HG03565 (cell line): ENCODE data around the gene WEE2.
"Not testable (repeated sequence)": the region's sequence is repeated elsewhere in the genome, so short reads cannot be mapped to it uniquely, and the experiment has no call there.

ENCODE experiments used
- ATAC-seq: cut with Tn5 transposase; IDR thresholded peaks from one replicate; pipeline ENCODE4 v1.9.1; 2021; ENCODE audit warnings: mild to moderate bottlenecking, moderate library complexity; ENCODE audit not compliant: unreplicated experiment

WEE2 gene

GRCh38 chr7:141689072-141689825 is 18.9 kb upstream of the WEE2 start:
- not testable (repeated sequence) for ATAC-seq

DNA sequence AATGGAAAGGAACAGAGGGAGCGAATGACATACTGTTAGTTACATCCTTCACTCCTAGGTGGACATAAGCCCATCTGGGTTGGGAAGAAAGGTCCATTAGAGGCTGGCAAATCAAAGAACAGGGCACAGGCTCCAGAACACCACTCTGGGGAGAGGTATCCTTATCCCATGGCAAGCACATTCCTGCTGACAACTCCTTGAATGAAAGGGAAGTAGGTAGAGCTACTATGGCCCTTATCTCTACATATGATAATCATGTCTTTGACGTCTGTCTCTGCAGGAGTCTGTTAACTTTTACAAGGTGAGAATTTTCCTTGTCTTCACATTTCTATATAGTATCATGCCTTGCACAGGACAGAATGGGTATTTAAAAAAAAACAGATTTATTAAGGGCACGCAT is 16.6 kb upstream of the WEE2 start:
- ATAC-seq: no peak

- ATAC-seq: no peak
These were observed 16.2 kb upstream of the WEE2 start for GRCh38 chr7:141691961-141692360.

GRCh38 chr7:141693082-141693481 is 15.1 kb upstream of the WEE2 start:
- no peak for ATAC-seq

DNA sequence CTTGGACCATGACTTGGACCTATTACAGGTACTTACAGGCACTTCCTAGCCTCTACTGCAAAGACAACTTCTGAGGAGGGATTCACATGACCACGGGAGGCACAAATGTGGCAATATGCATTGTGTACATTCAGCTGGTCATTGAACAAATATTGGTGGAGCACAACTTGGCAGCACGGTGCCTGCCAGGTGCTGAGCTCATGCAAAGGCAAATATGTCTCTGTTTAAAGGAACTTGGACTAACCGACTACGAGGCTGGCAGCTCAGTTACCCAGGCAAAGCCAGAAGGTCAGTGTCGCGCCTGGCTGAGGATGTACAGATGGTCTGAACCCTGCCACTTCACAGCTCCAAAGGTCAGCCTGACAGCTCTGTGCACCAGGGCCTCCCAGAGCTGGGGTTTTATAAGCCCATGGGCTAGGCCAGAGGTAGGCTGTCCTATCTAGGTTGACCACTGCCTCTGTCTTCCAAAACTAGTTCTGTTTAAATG is 12.3 kb upstream of the WEE2 start:
- no peak for ATAC-seq

- no peak for ATAC-seq
These were observed 11.8 kb upstream of the WEE2 start for GRCh38 chr7:141696348-141696747.

GRCh38 chr7:141697211-141697871 is 10.8 kb upstream of the WEE2 start:
- no peak for ATAC-seq

GRCh38 chr7:141698247-141699015 is 9.7 kb upstream of the WEE2 start:
- no peak for ATAC-seq

GRCh38 chr7:141699860-141700259 is 8.3 kb upstream of the WEE2 start:
- no peak for ATAC-seq

- ATAC-seq: no peak
These were observed 7.8 kb upstream of the WEE2 start for GRCh38 chr7:141700296-141700847.

DNA sequence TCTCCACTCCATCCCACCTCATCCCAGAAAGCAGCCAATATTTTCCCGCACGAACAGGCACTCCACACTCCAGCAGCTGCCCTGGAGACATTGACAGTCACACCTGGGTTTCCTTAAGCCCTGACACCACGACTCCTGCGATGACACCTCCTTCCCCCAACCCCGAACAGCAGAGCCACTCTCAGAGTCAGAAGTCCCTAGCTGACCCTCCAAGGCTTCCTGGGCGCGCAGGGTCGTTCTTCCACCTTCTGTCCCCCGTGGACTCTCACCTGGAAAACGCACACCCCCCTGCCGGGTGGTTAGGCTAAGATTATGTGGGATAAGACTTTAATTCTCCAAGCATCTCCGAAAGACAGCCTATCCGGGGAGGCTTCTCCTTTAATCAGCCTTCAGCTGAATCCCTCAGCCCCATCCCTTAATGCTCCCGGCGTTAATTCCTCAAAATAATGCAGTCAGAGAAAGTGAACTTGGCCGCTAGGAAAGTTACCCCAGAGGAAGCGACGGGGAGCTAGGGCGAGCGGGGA is 7.2 kb upstream of the WEE2 start:
- no peak for ATAC-seq

DNA sequence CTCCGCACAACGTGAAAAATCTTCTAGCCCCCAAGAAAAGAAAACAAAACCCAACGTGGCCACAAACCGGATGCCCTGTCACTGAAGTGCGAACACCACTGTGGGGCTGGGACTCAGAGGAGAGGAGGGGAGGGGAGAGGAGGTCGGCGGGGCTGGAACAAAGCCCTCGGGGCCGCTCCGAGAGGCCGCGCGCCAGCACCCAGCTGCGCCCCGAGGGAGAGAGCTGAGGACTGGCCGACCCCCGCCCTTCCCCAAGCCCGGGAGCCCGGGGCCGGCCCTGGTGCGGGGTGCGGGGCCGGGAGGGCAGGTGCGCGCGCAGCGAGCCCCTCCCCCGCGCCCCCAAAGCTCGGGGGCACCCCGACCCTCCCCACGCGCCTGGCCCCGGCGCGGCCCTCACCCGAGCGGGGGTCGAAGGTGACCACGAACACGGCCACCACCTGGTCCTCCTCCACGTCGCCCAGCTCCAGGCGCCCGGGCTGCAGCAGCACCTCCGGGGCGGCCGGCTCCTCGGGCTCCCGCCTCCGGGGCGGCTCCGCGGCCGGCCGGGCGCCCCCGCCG is 6.6 kb upstream of the WEE2 start:
- ATAC-seq: peak; percentile 46

DNA sequence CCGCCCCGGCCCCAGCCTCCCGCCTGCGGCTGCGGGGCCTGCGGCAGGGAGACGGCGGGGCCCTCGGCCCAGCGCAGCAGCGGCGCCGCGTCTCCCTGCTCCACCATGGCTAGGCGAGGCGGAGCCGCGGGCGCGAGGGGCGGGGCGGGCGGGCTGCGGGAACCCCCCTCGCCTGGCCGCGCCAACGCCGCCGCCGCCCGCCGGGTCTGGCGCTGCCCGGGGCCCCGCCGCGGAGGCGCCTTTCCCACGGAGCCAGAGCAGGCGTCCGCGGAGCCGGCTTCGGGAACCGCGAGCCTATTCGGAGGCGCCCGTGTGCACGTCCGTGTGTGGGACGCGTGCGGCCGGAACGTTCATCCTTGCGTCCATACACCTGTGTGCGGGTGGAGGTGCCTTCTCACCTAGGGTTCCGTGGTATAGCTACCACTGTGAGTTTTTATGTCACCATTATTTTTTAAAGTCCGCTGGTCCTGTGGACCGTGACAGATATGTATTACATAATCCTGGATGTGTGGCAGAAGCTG is 6.0 kb upstream of the WEE2 start, which contains the start of gene DENND11:
Gene DENND11 (minus strand): TSS at position 120 of the 521 bp plus-strand sequence. CDS start 13 bp downstream, at position 107.
- peak; percentile 56 for ATAC-seq

DNA sequence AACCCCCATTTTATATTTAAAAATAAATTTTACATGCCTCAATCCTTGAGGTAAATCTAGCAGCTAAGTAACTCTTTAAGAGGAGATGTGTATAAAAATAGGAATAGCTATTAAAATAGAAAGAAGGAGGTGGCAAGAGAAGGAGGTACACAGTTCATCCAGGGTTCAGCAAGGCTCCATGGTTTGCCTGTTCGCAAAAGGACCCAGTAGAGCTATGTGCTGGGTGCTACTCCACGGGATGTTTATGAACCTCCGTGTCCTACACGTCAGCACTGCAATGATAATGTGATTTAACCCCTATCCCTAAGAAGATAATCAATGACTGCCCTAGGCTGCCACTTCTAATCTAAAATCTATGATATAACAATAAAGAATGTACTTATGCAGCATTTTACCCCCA is 5.3 kb upstream of the WEE2 start:
- ATAC-seq: no peak

DNA sequence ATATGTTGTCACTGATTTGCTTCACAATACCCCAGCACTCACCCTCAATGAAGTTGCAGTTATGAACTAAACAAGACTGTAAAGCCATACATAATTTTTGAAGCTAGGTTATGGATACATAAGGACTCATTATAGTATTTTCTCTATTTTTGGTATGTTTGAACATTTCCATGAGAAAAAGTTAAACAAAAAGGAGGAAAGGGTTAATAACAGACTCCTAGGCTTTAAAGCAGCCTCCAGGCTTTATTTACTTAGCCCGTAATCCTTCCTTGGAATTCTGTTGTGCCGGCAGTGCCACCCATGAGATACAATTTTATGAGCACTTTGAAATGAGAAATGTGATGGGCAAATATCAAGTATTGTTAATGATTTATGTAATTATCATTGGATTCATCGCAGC is 4.0 kb upstream of the WEE2 start:
- no peak for ATAC-seq

- ATAC-seq: no peak
These were observed 3.4 kb upstream of the WEE2 start for GRCh38 chr7:141704741-141705140.

DNA sequence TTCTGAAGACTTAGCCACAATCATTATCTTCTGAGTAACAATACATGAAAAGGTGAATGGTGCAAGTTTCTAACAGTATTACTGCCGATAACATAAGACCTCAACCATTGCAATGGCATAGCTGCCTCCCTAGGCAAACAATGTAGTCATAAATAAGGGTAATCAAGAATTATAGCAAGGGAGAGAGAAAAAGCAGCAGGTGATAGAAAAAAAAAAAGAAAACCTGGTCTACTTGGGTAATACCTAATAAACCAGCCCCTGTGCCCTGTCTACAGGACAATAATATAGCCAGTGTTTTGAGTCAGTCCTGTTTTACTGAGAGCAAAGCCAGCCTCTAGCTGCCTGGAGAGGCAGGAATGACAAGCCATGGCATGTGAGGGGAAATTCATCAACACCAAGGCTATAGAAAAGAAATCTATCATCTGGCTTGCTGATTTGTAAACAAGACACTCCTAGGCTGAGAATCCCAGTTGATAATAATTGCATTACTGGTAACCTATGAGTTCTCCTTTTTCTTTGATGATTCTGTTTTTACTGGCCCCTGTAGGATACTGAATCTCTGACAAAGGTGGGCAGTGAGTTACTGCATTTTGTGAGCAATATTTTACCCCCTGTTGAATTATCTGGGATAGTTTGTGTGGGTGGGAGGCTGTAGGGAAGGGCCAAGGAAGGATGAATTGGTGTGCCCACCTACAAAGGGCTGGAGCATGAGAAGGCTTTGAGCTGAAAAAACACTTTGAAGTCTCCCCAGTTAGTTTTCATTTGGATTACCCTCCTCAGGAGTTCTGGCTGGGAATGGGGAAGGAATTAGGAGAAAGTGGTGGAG is 1.7 kb upstream of the WEE2 start:
- no peak for ATAC-seq

- ATAC-seq: no peak
These were observed 1.2 kb downstream of the WEE2 start for GRCh38 chr7:141709318-141709717.

- no peak for ATAC-seq
These were observed 1.6 kb downstream of the WEE2 start for GRCh38 chr7:141709749-141710148.

GRCh38 chr7:141710301-141710700 is 2.1 kb downstream of the WEE2 start:
- no peak for ATAC-seq
